ENCODE measurements around the gene BTD.

The BTD gene

GRCh38 chr3:15673536-15673935, 72.0 kb downstream of the BTD start:
- DNase-seq: no peak

DNA sequence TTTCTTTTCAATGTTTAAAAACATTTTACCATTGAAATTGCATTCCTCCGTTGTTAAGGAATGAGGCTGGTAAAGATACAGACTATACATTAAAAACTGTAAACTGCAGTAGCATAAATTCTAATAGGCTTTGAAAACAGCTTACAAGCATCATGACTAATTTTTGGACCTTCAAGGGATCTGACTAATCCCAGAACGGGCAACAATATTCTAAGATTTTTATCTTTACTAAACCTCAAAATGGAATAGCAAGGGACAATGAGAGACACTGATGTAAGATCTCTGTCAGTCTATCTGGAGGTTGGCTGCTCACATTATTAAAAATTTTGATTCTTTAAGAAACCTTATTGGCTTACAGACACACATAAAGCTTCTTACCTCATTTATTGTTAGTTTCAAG, 74.7 kb downstream of the BTD start:
- no peak for DNase-seq

- no peak for DNase-seq
These were observed 77.8 kb downstream of the BTD start for GRCh38 chr3:15679306-15679705.

- peak; percentile 81 to 85 for DNase-seq
These were observed 80.1 kb downstream of the BTD start for GRCh38 chr3:15681668-15682067.

DNA sequence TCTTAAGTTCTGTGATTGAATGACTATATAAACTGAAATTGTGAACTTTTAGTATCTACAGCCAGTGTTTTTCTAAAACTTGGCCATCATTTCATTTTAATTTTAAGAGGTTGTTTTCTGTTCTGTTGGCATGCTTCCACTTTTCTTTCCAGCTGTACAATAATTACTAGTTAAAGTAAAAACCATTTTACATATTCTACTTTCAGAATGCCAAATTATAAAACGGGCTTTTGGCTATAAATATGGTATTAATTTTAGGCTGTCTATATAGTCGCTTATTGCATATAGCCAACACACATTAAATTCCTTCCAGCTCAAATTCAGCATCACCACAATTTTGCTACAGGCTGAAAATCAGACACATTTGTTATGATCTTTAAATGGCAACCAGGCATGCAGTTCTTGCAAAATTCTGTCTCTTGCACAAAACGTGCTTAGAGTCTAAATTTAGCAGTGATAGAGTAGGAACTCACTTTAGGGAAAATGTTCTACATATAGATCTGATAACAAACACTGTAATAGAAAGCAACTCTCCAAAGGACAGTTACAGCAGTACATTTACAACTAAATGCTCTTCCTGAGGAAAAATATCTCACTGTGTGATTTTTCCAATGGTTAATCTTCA, 81.1 kb downstream of the BTD start:
- peak; percentile 48 to 55 for DNase-seq

- DNase-seq: peak in 1 of 2 donors; percentile 19
These were observed 81.7 kb downstream of the BTD start for GRCh38 chr3:15683253-15683652.

- peak in 1 of 2 donors; percentile 35 for DNase-seq
These were observed 84.4 kb downstream of the BTD start for GRCh38 chr3:15685927-15686326.

DNA sequence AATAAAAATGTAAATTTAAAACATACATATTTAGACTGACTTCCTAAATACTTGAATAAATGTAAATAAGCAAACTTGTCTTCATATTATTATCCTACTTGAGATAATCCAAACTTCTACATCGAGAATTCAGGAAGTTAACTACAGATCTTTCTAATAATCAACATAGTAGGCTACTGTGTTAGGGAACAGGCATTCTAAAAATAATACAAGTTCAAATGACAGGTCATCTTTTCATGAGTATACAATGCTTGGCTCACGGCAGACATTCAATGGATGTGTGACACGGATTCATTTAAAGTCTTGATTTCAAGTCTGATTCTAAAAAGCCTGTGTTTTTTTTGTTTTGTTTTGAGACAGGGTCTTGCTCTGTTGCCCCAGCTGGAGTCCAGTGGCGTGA, 88.7 kb downstream of the BTD start:
- DNase-seq: no peak

DNA sequence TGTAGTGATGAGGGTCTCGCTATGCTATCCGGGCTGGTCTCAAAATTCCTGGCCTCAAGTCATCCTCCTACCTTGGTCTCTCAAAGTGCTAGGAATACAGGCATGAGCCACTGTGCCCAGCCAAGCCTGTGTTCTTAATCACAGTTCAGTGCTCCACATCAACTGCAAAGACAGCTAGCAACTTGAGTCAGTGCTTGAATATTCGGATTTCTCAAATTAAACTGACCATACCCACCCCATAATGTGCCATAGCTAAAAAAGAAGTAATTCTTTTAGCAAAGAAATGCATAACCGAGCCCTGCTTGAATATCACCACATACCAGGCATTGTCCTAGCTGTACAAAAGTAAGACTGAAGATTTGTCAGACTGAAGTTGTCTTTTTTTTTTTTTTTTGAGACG, 89.2 kb downstream of the BTD start:
- no peak for DNase-seq

GRCh38 chr3:15693355-15693754, 91.8 kb downstream of the BTD start:
- no peak for DNase-seq

DNA sequence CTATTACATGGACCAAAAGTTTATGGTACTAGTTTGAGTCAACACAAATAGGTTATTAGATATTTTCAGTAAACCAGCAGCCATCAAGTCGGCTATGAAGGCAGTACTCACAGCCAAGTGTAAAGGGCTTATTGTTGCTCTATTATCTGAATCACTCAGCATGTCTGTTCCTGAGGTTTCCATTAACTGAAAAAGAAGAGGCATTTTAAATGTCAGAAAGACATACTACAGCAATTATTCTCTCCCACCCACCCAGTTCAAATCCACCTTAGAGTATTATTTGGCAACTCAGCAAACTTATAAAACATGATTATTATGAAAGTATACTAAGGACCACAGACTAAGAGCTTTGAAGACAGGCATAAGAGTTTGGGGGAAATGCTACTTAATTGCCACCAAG, 93.1 kb downstream of the BTD start:
- DNase-seq: no peak
